Measurements from ENCODE around the gene LDB2.

The LDB2 gene

DNA sequence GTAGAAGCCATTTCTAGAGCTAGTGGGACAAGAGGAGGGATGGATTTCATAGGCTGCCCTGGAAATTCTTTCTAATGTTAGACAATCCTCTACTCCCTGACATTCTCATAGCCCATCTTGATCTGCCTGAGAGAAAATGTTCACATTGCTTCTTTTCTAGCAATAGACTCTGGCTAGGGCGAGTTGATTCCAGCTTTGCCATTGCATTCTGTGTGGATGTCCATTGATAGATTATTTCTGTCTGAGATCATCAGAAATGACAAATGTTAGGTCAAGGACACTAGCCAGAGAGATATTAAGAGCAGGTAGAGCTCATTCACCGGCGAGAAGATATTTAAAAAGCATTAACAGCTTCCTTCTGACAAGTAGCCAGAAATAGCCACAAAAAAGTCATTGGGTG is 184.7 kb downstream of the LDB2 start:
- no peak for DNase-seq

- no peak for DNase-seq
Observed at GRCh38 chr4:16713271-16713670, 185.2 kb downstream of the LDB2 start.

GRCh38 chr4:16710198-16710597 is 188.2 kb downstream of the LDB2 start:
- DNase-seq: no peak

DNA sequence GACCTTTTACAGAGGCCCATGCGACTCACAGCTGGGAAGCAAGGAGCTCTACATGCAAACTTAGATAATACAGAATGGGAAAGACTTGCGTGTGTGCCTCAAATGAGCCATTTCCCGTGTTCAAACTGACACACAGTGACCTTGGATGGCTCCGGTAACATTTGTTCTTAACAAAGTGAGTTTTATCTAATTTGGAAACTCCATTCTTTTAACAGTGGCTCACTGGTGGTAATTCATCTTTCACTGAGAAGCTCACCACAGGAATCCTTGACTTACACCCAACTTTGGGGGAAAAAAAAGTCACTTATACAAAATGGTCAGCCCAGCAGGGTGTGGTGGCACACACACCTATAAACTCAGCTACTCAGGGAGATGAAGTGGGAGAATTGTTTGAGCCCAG is 190.6 kb downstream of the LDB2 start:
- DNase-seq: no peak

- DNase-seq: no peak
Observed at GRCh38 chr4:16706251-16706650, 192.2 kb downstream of the LDB2 start.

- no peak for DNase-seq
Observed at GRCh38 chr4:16705341-16705740, 193.1 kb downstream of the LDB2 start.

DNA sequence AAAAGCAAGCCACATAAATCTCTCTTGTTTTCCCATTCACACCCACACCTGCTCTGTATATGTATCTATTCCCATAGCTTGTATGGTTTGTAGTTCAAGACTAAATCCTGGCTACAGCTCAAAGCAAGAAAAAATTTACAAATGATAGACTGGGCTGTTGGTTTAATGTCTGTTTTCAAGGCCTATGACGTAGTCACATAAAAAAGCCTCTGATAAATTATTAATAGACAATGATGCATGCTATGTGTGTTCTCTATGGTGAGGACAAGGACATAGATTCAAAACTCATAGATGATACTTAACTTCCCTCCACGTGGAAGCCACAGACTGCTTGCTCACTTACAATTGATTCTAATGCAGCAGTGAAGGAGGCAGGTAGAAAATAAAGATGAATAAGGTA is 194.0 kb downstream of the LDB2 start:
- DNase-seq: no peak

- no peak for DNase-seq
Observed at GRCh38 chr4:16695896-16696295, 202.5 kb downstream of the LDB2 start.

- DNase-seq: no peak
Observed at GRCh38 chr4:16694884-16695276, 203.6 kb downstream of the LDB2 start.

DNA sequence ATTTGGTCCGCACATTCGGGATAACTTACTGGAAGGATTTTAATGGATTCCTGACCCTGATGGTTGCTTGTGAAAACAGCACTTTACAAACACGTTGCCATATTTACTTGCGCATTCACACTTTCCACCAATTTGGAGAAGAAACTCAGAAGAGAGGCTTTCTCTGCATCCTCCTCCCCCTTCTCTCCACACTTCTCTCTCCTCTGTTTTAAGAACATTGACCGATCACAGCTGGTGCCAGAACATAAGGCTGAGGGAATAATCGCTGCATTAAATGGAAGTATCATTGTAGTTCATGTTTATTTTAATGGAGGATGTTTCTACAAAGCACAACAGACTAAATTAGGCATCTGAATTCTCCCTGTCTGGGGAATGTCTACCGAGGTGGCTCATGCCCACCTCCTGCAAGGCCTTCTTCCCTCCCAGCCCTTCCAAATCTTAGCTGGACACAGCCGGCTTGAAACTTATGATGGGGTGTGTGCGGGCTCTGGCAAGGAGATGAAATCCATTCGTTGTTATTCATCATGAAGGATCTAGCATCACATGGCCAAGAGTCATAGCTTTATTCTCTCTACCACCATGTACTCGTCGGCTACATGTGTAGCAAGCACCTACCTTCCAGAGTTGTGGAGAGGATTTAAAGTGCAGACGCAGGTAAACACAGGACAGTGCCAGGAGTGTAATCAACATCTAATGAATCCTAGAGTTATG is 204.1 kb downstream of the LDB2 start:
- no peak for DNase-seq

DNA sequence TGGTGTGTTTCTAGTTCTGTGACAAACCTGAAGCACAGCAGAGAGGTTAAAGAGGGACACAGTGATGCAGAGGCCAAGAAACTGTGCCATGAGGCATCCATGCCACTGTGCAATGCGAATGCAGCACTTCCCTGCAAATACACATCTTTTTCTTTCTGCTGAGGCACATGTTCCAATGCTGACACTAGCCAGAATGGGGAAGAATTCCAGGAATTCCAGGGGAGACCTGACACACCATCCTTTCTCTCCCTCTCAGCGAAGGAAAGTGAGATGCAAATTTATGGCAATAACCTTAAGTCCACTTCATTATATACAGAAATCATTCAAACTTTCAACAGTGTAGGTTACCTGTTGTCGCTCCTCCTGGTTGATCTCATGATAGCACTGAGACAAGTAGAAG is 204.8 kb downstream of the LDB2 start:
- DNase-seq: no peak

DNA sequence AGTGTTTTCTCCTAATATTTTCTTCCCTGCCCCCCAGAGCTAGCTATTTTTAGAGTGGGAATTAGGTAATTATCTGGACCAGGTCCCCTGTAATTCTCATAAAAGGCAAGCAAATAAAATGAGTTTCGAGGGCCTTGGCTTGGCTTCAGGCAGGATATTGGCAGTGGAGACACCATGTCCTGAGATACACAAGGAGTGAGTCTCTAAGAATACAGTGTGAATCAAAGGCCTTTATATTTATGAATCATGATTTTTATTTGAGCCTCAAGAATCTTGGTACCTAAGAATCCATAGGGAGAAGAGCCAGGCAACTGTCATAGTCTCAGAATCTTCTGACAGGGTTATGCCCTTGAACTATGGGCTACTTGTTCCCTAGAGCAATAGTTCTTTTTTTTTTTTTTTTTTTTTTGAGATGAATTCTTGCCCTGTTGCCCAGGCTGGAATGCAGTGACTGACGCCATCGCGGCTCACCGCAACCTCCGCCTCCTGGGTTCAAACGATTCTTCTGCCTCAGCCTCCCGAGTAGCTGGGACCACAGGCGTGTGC is 205.4 kb downstream of the LDB2 start:
- no peak for DNase-seq

DNA sequence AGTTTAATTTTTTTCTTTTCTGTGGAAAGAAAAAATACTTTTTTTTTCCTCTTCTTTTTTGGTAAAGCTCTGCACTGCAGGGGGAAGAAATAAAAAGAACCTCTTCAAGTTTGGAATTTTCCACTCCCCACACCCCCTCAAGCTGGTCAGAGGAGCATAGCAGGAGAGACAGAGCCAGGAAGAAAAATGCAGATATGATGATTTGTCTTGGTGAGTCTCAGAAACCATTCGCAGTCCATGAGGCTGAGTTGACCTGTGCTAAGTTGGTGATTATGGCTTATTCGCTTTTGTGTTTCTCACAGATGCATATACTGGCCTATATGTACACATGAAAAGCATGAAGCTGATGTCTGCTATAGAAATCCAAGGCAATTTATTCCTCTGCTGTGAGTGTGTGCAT is 205.9 kb downstream of the LDB2 start:
- no peak for DNase-seq

- no peak for DNase-seq
Observed at GRCh38 chr4:16692046-16692445, 206.4 kb downstream of the LDB2 start.

DNA sequence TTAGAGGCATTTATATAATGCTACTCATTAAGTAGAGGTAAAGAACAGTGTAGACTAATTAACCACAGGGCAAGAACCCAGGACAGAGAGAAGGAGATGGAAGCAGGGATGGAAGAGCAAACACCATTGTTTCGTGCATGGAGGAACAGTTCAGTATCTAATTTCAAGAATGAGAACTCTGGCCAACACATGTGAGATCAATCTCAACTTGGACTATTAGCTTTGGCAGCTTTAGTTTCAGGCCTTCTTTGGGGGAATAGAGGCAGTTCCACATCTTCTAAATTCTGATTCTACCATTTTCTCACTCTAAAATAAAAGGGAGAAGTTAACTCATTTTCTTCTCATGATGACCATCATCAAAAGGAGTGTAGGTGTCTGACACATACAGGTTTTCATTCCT is 207.0 kb downstream of the LDB2 start:
- no peak for DNase-seq

GRCh38 chr4:16687845-16688244 is 210.6 kb downstream of the LDB2 start:
- no peak for DNase-seq

DNA sequence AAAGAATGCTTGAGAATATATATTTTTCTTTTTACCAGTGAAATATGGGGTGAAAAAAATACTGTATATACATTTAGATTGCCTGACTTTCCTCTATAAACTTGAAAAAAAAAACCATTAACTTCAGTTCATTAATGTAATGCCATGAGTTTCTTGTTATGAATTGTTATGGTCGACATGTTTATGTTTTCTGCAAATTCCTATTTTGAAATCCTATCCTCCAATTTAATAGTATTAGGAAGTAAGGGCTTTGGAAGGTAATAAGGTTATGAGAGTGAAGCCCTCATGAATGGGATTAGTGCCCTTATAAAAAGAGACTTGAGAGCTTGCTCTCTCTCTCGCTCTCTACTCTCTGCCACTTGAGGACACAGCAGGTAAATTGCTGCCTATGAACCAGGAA is 211.4 kb downstream of the LDB2 start:
- no peak for DNase-seq

- no peak for DNase-seq
Observed at GRCh38 chr4:16686195-16686594, 212.2 kb downstream of the LDB2 start.

DNA sequence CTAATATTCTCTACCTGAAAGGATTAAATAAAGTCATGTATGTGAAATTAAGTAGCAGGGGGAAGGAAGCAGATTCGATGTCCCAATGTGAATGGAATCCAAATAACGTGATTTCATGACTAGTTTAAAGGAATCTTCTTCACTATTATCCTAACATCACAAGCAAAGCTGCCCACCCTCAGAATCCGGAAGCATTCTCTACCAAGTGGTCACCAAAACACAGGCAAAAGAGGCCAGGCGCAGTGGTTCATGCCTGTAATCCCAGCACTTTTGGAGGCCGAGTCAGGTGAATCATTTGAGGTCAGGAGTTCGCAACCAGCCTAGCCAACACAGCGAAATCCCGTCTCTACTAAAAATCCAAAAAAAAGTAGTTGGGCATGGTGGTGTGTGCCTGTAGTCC is 212.9 kb downstream of the LDB2 start:
- DNase-seq: no peak

DNA sequence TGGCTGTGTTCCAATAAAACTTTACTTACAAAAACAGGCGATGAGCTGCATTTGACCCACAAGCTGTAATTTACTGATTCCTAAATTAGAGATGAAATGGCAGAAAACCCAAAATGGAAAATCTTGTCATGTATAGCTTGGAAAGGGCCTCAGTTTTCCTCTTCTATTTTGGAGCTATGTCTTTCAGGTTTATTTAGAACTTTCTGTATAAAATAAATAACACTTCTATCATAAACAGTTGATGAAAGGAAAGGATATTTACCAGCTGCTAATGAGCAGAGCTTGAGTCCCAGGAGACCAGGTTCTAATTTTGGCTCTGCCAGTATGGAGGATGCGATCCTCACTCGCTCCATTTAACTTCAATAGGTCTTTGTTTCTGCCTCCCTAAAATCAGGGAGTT is 213.5 kb downstream of the LDB2 start:
- DNase-seq: no peak

DNA sequence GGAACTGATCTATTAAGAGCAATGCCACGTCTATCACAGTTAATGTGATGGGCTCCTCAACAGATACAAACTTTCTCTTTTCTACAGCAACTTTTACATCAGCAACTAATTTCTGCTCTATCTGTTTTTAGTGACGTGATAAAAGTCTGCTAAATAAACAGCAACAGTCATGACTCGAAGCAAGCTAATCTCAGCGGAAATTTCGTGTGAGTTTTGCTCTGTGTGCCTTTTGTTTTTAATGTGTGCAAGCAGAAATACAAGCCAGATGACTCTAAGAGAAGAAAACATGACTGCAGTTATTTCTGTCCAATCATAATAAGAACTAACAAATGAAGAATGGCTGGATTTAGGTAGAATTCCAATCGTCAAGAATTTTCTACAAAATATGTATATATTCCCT is 214.3 kb downstream of the LDB2 start:
- no peak for DNase-seq

DNA sequence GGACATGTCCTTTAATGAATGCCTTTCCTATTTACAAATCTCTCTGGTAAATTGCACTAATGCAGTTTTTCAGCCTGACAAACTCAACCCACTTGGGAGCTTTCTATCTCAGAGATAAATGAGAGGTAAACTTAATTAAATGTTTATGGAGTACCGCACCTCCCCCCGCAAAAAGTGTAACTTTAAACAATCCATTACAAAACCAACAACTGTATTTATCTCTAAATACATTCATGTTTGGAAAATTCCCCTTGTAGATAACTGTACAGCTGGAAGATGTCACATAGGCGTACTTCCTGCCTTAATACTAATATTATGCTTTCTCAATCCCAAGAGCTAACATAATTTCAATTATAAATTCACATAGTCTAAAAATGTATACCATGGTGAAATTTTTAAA is 215.5 kb downstream of the LDB2 start:
- DNase-seq: no peak

- no peak for DNase-seq
Observed at GRCh38 chr4:16677001-16677944, 221.2 kb downstream of the LDB2 start.

- DNase-seq: no peak
Observed at GRCh38 chr4:16676230-16676770, 222.1 kb downstream of the LDB2 start.

Data from DMS53 (cell line).